K562 (cell line): ENCODE results near the gene TMEM204. TPM values are rescaled to one million over a fixed set of nuclear protein-coding genes. Genes with fewer than 3 reads are reported as not detected.

ENCODE experiments used
- ATAC-seq: fragments of 200-7000 bp; cut with Tn5 transposase; 3 replicates; pipeline ENCODE4 v1.9.1; 2020; ENCODE audit warnings: moderate library complexity
- BruUV-seq: library from RNA; stranded (reverse); fragments of 400-500 nt; replicated peaks from 2 replicates; lab custom pipeline; 2021; lab: Mats Ljungman, UMichigan
- CTCF ChIA-PET: fragments of 300-600 bp; formaldehyde crosslinking; extraction: SDS; loops from one replicate; lab custom pipeline; 2021; ENCODE audit warnings: low intra/inter-chr PET ratio; lab: Yijun Ruan, JAX
- POLR2A ChIA-PET: fragments of 300-600, 350-650 bp; sonication (Branson Sonifier 250); formaldehyde crosslinking; extraction: SDS; loops from one replicate; lab custom pipeline; 2021; ENCODE audit warnings: antibody characterized with exemption, inconsistent platforms; lab: Yijun Ruan, JAX
- DNase-seq, 4 experiments: peaks; one replicate each; pipeline versions ENCODE4 v3.0.0 to v3.0.0-alpha.2; 2011 to 2018; ENCODE audit warnings: low spot score in 3 of 4, mixed read lengths in 3 of 4; ENCODE audit errors: extremely low read depth in 1 of 4
- FAIRE-seq: peaks from 2 replicates; lab custom pipeline; 2011; peaks lifted over from hg19 to GRCh38; lab: Jason Lieb, UNC
- H2AFZ ChIP-seq: 2 replicates; pipeline ENCODE4 v1.6.0; 2011; ENCODE audit warnings: low read depth, low read length, control low read depth, inconsistent platforms
- H3K27ac ChIP-seq: fragments of 200-600 bp; 3 replicates; pipeline ENCODE4 v1.8.0; 2011; ENCODE audit warnings: low read depth, mild to moderate bottlenecking, control low read depth, inconsistent platforms, low read length, moderate library complexity, mixed read lengths; ENCODE audit errors: extremely low read depth
- H3K27me3 ChIP-seq, 2 experiments: fragments of 300-600 bp in 1 of 2; 2 replicates in 1 of 2; 3 replicates in 1 of 2; pipeline versions ENCODE4 v1.6.0 to v1.8.0; 2011; ENCODE audit warnings: inconsistent platforms in 2 of 2, low read length in 2 of 2, mild to moderate bottlenecking in 1 of 2, mixed read lengths in 1 of 2, moderate library complexity in 1 of 2; ENCODE audit not compliant: control insufficient read depth in 2 of 2, insufficient read depth in 2 of 2
- H3K36me3 ChIP-seq: fragments of 300-600 bp; 3 replicates; pipeline ENCODE4 v1.8.0; 2011; ENCODE audit warnings: mild to moderate bottlenecking, low read length, inconsistent platforms; ENCODE audit not compliant: control insufficient read depth, insufficient read depth
- H3K4me1 ChIP-seq, 2 experiments: fragments of 200-600 bp in 1 of 2; replicated peaks in 1 of 2; 2 replicates in 1 of 2; 3 replicates in 1 of 2; pipeline versions ENCODE4 v1.5.1 to v1.8.0; 2011; ENCODE audit warnings: inconsistent platforms in 2 of 2, low read length in 2 of 2, mild to moderate bottlenecking in 1 of 2, mixed read lengths in 1 of 2, moderate library complexity in 1 of 2; ENCODE audit not compliant: control insufficient read depth in 2 of 2, insufficient read depth in 2 of 2
- H3K4me2 ChIP-seq: 2 replicates; pipeline ENCODE4 v1.6.1; 2011; ENCODE audit warnings: low read length, control low read depth, inconsistent platforms, mixed read lengths; ENCODE audit not compliant: insufficient read depth
- H3K4me3 ChIP-seq: fragments of 200-600 bp; sonication (generic), shearing (Covaris generic); 2 replicates; pipeline ENCODE4 v1.5.1; 2016; ENCODE audit warnings: control low read depth, inconsistent platforms
- H3K79me2 ChIP-seq: fragments of 200-600 bp; 3 replicates; pipeline ENCODE4 v1.8.0; 2011; ENCODE audit warnings: low read length, inconsistent platforms; ENCODE audit not compliant: control insufficient read depth, insufficient read depth
- H3K9ac ChIP-seq, 2 experiments: 2 replicates each; pipeline versions ENCODE4 v1.6.0 to v1.6.1; 2011; ENCODE audit warnings: low read depth in 2 of 2, low read length in 2 of 2, control low read depth in 1 of 2, inconsistent platforms in 1 of 2, mild to moderate bottlenecking in 1 of 2, mixed read lengths in 1 of 2; ENCODE audit not compliant: insufficient read depth in 1 of 2
- H3K9me1 ChIP-seq: one replicate; pipeline ENCODE4 v1.6.0; 2011; ENCODE audit warnings: inconsistent platforms, mild to moderate bottlenecking, low read length, moderate library complexity; ENCODE audit not compliant: control insufficient read depth, insufficient read depth
- H3K9me3 ChIP-seq: replicated peaks from 2 replicates; pipeline ENCODE4 v1.5.1; 2011; ENCODE audit warnings: low read depth, low read length, inconsistent platforms; ENCODE audit not compliant: control insufficient read depth, insufficient read depth
- H4K20me1 ChIP-seq: replicated peaks from 2 replicates; pipeline ENCODE4 v1.6.1; 2011; ENCODE audit warnings: low read length, inconsistent platforms, mixed read lengths; ENCODE audit not compliant: control insufficient read depth, insufficient read depth
- CLOCK ChIP-seq: fragments of 250-450 bp; sonication (Bioruptor Pico); IDR thresholded peaks from 2 replicates; pipeline ENCODE4 v1.4.0; 2020; ENCODE audit warnings: mild to moderate bottlenecking, moderate library complexity, borderline replicate concordance
- CREB1 ChIP-seq, 2 experiments: sonication (generic) in 1 of 2; formaldehyde crosslinking in 1 of 2; IDR thresholded peaks; 2 replicates each; pipeline versions ENCODE4 v1.6.1 to v1.8.0; 2012 to 2022; ENCODE audit warnings: inconsistent platforms in 1 of 2, mild to moderate bottlenecking in 1 of 2, missing genetic modification reagents in 1 of 2, moderate library complexity in 1 of 2
- CUX1 ChIP-seq: fragments of 200-800 bp; sonication (Bioruptor generic); IDR thresholded peaks from 2 replicates; pipeline ENCODE4 v1.6.1; 2016; ENCODE audit warnings: missing genetic modification characterization, missing compliant biosample characterization
- DDX20 ChIP-seq: fragments of 450-650 bp; IDR thresholded peaks from 2 replicates; pipeline ENCODE4 v1.6.1; 2016; ENCODE audit warnings: missing genetic modification characterization, low read depth, mild to moderate bottlenecking, missing compliant biosample characterization, moderate library complexity
- ELK3 ChIP-seq: fragments of 450-650 bp; formaldehyde crosslinking; IDR thresholded peaks from 2 replicates; pipeline ENCODE4 v1.4.0; 2020; ENCODE audit warnings: mild to moderate bottlenecking
- HOXB6 ChIP-seq: fragments of 250-450 bp; sonication (Bioruptor Pico); IDR thresholded peaks from 2 replicates; pipeline ENCODE4 v1.5.1; 2022; ENCODE audit warnings: mild to moderate bottlenecking, borderline replicate concordance
- NCOA2 ChIP-seq, 2 experiments: fragments of 450-650 bp; IDR thresholded peaks; 2 replicates each; pipeline ENCODE4 v1.6.1; 2018; ENCODE audit warnings: mild to moderate bottlenecking in 2 of 2, moderate library complexity in 1 of 2; ENCODE audit not compliant: partially characterized antibody in 2 of 2
- NFRKB ChIP-seq: fragments of 450-650 bp; IDR thresholded peaks from 2 replicates; pipeline ENCODE4 v1.6.1; 2016; ENCODE audit warnings: low read depth
- NFYB ChIP-seq: IDR thresholded peaks from 2 replicates; pipeline ENCODE4 v1.6.1; 2011; ENCODE audit warnings: mild to moderate bottlenecking, moderate library complexity; ENCODE audit not compliant: insufficient read length; ENCODE audit errors: extremely low read depth
- POLR3A ChIP-seq: IDR thresholded peaks from 2 replicates; pipeline ENCODE4 v1.6.1; 2011; ENCODE audit warnings: borderline replicate concordance, mild to moderate bottlenecking, moderate library complexity; ENCODE audit not compliant: insufficient read length, insufficient read depth; ENCODE audit errors: extremely low read depth
- RAD21 ChIP-seq, 2 experiments: fragments of 250-450 bp in 1 of 2; fragments of 450-650 bp in 1 of 2; sonication (Bioruptor Pico) in 1 of 2; formaldehyde crosslinking in 1 of 2; IDR thresholded peaks in 1 of 2; conservative IDR thresholded peaks in 1 of 2; 2 replicates each; pipeline versions ENCODE4 v1.4.0 to v1.8.0; 2020 to 2022; ENCODE audit warnings: mild to moderate bottlenecking in 2 of 2, moderate library complexity in 1 of 2
- RBFOX2 ChIP-seq: fragments of 200-400 bp; formaldehyde crosslinking; IDR thresholded peaks from 2 replicates; pipeline ENCODE4 v1.6.1; 2017; ENCODE audit warnings: low read depth, mild to moderate bottlenecking, low read length, moderate library complexity
- SMAD2 ChIP-seq: fragments of 150-350 bp; IDR thresholded peaks from 2 replicates; pipeline ENCODE4 v1.6.1; 2014; ENCODE audit warnings: low read depth, mild to moderate bottlenecking, low read length
- WGBS: fragments of 100-300 bp; shearing (Covaris generic); methylation state at CpG from one replicate; pipeline ENCODE4 v1.1.6; 2016; ENCODE audit warnings: low coverage, mixed read lengths; ENCODE audit not compliant: insufficient coverage; ENCODE audit errors: missing lambda C conversion rate; 5-methylcytosine and 5-hydroxymethylcytosine counted together
- in situ Hi-C: fragments of 300-500 bp; cut with MboI; formaldehyde crosslinking; loops from 4 replicates; pipeline ENCODE4 v1.15.0; 2018; ENCODE audit warnings: inconsistent platforms, mixed read lengths
- intact Hi-C: fragments of 100-400 bp; cut with micrococcal nuclease; formaldehyde crosslinking; loops from 2 replicates; pipeline ENCODE4 v1.14.2; 2022
- polyA plus RNA-seq, 8 experiments: library from polyadenylated mRNA; depleted of rRNA in 4 of 8; stranded (reverse) in 5 of 8; unstranded in 3 of 8; fragments of >200 nt; fragmentation: Nextera tagmentation in 2 of 8; fragmentation: Illumina TruSeq in 1 of 8; extraction: Ambion mirVana in 2 of 8; extraction: Trizol in 1 of 8; gene quantifications; 2 replicates each; pipeline versions ENCODE4 v1.2.1 to v1.2.3, GENCODE V29; 2011 to 2014; ENCODE audit warnings: inconsistent platforms in 1 of 8, missing spikeins in 1 of 8
- total RNA-seq, 7 experiments: library from RNA; depleted of rRNA in 6 of 7; stranded (reverse); fragments of >200 nt in 6 of 7; fragmentation: Illumina TruSeq in 2 of 7; extraction: Trizol in 2 of 7; gene quantifications; 2 replicates each; pipeline versions ENCODE4 v1.2.1 to v1.2.3, GENCODE V29; 2011 to 2021; ENCODE audit warnings: low replicate concordance in 1 of 7

The TMEM204 gene
- total and polyA plus RNA-seq, 9 of the 15 experiments (the other 6 are each of a cell fraction or from before 2014, with no cell fraction given): 0.04 to 0.18 TPM; not detected in 7

- H3K27ac ChIP-seq: no peak overlapping the region
- CTCF ChIA-PET: no interaction called here
- TF ChIP-seq RAD21 (CRISPR knock-in tag; conservative IDR thresholded peaks at IDR 0.05 in 1 of 2, IDR thresholded peaks at IDR 0.05 in 1 of 2): no peak
- no peak for TF ChIP-seq HOXB6 (CRISPR knock-in tag)
- TF ChIP-seq NCOA2 (IDR thresholded peaks at IDR 0.05; ENCODE audit: partially characterized antibody in 2 of 2): no peak
- TF ChIP-seq NFYB: no peak
- TF ChIP-seq DDX20 (tag): no peak
- TF ChIP-seq SMAD2: no peak
- TF ChIP-seq NFRKB: no peak
- TF ChIP-seq CLOCK (CRISPR knock-in tag): no peak
- no peak for TF ChIP-seq ELK3 (CRISPR knock-in tag)
- TF ChIP-seq CUX1: no peak
- TF ChIP-seq RBFOX2: no peak
- no peak for TF ChIP-seq POLR3A
- no peak for TF ChIP-seq CREB1 (IDR thresholded peaks at IDR 0.05)
- TF ChIP-seq CREB1 (CRISPR knock-in tag; IDR thresholded peaks at IDR 0.05): no peak
Measured at GRCh38 chr16:1590366-1590765, 56.9 kb downstream of the TMEM204 start.

More at GRCh38 chr16:1590366-1590765, 56.9 kb downstream of the TMEM204 start:
- Histone ChIP-seq H3K36me3 (no peaks in the 10 kb centered on the region), H4K20me1 (no peaks in the 10 kb centered on the region), H3K9me3 (no peaks in the 10 kb centered on the region), H2AFZ (no peak overlapping the region), H3K4me3 (no peak overlapping the region), H3K9ac (peak overlapping the region in 1 of 2 experiments; percentile 71; a peak in 2 of 4 replicates), H3K79me2 (no peaks in the 10 kb centered on the region), H3K27me3 (no peaks in the 10 kb centered on the region), H3K4me1 (peaks cover 0 to 9% of the 10 kb centered on the region in 2 experiments; a peak in 1 of 5 replicates), H3K9me1 (no peaks in the 10 kb centered on the region), H3K4me2 (no peak overlapping the region)
- no peak for ATAC-seq
- 37% methylated on average over 5 of the region's 6 CpGs for WGBS
- no peak for DNase-seq
- no peak for FAIRE-seq
- BruUV-seq: no TSS peak
- in situ Hi-C loops: no loop called here
- intact Hi-C loops: no loop called here
- POLR2A ChIA-PET: no interaction called here
